DOHH2 (cell line): Measurements from ENCODE around the gene CNGA3.

Experiments used
- EZH2phosphoT487 ChIP-seq: fragments of 200-600 bp; sonication (generic); IDR thresholded peaks from 2 replicates; pipeline ENCODE4 v1.6.1; 2017; ENCODE audit warnings: borderline replicate concordance, mild to moderate bottlenecking, antibody characterized with exemption, low read length, moderate library complexity, mixed read lengths
- TF ChIP-seq, protein P1 (sequence below): fragments of 200-600 bp; sonication (generic); IDR thresholded peaks from one replicate; pipeline ENCODE4 v1.5.1; 2014; ENCODE audit warnings: antibody characterized with exemption, mild to moderate bottlenecking, low read depth, low read length; ENCODE audit not compliant: poor library complexity, severe bottlenecking

DNA sequence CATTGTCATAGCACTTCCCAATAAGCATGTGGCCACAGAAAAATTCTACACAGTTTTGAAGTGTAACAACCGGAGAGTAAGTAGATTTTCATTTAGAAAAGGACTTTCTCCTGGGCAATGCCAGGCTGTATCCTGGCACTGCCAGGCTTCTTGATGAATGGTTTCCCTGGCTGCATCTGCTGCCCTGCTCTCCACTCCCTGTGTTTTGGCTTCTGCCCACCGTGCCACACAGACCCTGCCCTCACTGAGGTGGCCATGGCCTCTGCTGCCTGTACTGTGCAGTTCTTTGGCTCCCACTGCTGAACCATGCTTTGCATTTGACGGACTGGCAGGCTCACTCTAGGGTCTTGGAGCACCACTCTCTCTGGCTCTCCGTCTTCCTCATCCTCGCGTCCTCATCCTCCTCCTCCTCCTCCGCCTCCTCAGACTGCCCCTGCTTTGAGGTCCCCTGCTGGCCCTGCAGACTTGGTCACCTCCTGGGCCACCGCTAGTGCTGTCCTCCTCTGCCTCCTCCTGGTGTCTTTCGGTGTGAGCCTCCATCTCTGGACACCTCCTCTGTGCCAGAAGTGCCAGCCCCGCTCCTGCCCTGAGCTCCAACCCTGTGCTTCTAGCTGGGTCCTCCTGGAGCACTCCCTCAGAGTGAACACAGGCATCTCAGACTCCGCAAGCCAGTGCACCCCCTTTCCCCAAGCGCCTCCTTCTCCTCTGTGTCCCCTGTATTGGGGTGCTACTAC, 45.9 kb upstream of the CNGA3 start:
- TF ChIP-seq, protein P1, sequence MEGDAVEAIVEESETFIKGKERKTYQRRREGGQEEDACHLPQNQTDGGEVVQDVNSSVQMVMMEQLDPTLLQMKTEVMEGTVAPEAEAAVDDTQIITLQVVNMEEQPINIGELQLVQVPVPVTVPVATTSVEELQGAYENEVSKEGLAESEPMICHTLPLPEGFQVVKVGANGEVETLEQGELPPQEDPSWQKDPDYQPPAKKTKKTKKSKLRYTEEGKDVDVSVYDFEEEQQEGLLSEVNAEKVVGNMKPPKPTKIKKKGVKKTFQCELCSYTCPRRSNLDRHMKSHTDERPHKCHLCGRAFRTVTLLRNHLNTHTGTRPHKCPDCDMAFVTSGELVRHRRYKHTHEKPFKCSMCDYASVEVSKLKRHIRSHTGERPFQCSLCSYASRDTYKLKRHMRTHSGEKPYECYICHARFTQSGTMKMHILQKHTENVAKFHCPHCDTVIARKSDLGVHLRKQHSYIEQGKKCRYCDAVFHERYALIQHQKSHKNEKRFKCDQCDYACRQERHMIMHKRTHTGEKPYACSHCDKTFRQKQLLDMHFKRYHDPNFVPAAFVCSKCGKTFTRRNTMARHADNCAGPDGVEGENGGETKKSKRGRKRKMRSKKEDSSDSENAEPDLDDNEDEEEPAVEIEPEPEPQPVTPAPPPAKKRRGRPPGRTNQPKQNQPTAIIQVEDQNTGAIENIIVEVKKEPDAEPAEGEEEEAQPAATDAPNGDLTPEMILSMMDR, result no peak
- no peak for TF ChIP-seq EZH2phosphoT487
